K562 (cell line): Measurements from ENCODE around the gene SCRG1. TPM values are rescaled to one million over a fixed set of nuclear protein-coding genes. Genes with fewer than 3 reads are reported as not detected.

Experiments used
- ATAC-seq: fragments of 200-7000 bp; cut with Tn5 transposase; 3 replicates; pipeline ENCODE4 v1.9.1; 2020; ENCODE audit warnings: moderate library complexity
- BruUV-seq: library from RNA; stranded (reverse); fragments of 400-500 nt; replicated peaks from 2 replicates; lab custom pipeline; 2021; lab: Mats Ljungman, UMichigan
- CTCF ChIA-PET: fragments of 300-600 bp; formaldehyde crosslinking; extraction: SDS; loops from one replicate; lab custom pipeline; 2021; ENCODE audit warnings: low intra/inter-chr PET ratio; lab: Yijun Ruan, JAX
- POLR2A ChIA-PET: fragments of 300-600, 350-650 bp; sonication (Branson Sonifier 250); formaldehyde crosslinking; extraction: SDS; loops from one replicate; lab custom pipeline; 2021; ENCODE audit warnings: antibody characterized with exemption, inconsistent platforms; lab: Yijun Ruan, JAX
- DNase-seq, 4 experiments: peaks; one replicate each; pipeline versions ENCODE4 v3.0.0 to v3.0.0-alpha.2; 2011 to 2018; ENCODE audit warnings: low spot score in 3 of 4, mixed read lengths in 3 of 4; ENCODE audit errors: extremely low read depth in 1 of 4
- FAIRE-seq: peaks from 2 replicates; lab custom pipeline; 2011; peaks lifted over from hg19 to GRCh38; lab: Jason Lieb, UNC
- H2AFZ ChIP-seq: 2 replicates; pipeline ENCODE4 v1.6.0; 2011; ENCODE audit warnings: low read depth, low read length, control low read depth, inconsistent platforms
- H3K27ac ChIP-seq: fragments of 200-600 bp; 3 replicates; pipeline ENCODE4 v1.8.0; 2011; ENCODE audit warnings: low read depth, mild to moderate bottlenecking, control low read depth, inconsistent platforms, low read length, moderate library complexity, mixed read lengths; ENCODE audit errors: extremely low read depth
- H3K27me3 ChIP-seq, 2 experiments: fragments of 300-600 bp in 1 of 2; 2 replicates in 1 of 2; 3 replicates in 1 of 2; pipeline versions ENCODE4 v1.6.0 to v1.8.0; 2011; ENCODE audit warnings: inconsistent platforms in 2 of 2, low read length in 2 of 2, mild to moderate bottlenecking in 1 of 2, mixed read lengths in 1 of 2, moderate library complexity in 1 of 2; ENCODE audit not compliant: control insufficient read depth in 2 of 2, insufficient read depth in 2 of 2
- H3K36me3 ChIP-seq: fragments of 300-600 bp; 3 replicates; pipeline ENCODE4 v1.8.0; 2011; ENCODE audit warnings: mild to moderate bottlenecking, low read length, inconsistent platforms; ENCODE audit not compliant: control insufficient read depth, insufficient read depth
- H3K4me1 ChIP-seq, 2 experiments: fragments of 200-600 bp in 1 of 2; replicated peaks in 1 of 2; 2 replicates in 1 of 2; 3 replicates in 1 of 2; pipeline versions ENCODE4 v1.5.1 to v1.8.0; 2011; ENCODE audit warnings: inconsistent platforms in 2 of 2, low read length in 2 of 2, mild to moderate bottlenecking in 1 of 2, mixed read lengths in 1 of 2, moderate library complexity in 1 of 2; ENCODE audit not compliant: control insufficient read depth in 2 of 2, insufficient read depth in 2 of 2
- H3K4me2 ChIP-seq: 2 replicates; pipeline ENCODE4 v1.6.1; 2011; ENCODE audit warnings: low read length, control low read depth, inconsistent platforms, mixed read lengths; ENCODE audit not compliant: insufficient read depth
- H3K4me3 ChIP-seq: fragments of 200-600 bp; sonication (generic), shearing (Covaris generic); 2 replicates; pipeline ENCODE4 v1.5.1; 2016; ENCODE audit warnings: control low read depth, inconsistent platforms
- H3K79me2 ChIP-seq: fragments of 200-600 bp; 3 replicates; pipeline ENCODE4 v1.8.0; 2011; ENCODE audit warnings: low read length, inconsistent platforms; ENCODE audit not compliant: control insufficient read depth, insufficient read depth
- H3K9ac ChIP-seq, 2 experiments: 2 replicates each; pipeline versions ENCODE4 v1.6.0 to v1.6.1; 2011; ENCODE audit warnings: low read depth in 2 of 2, low read length in 2 of 2, control low read depth in 1 of 2, inconsistent platforms in 1 of 2, mild to moderate bottlenecking in 1 of 2, mixed read lengths in 1 of 2; ENCODE audit not compliant: insufficient read depth in 1 of 2
- H3K9me1 ChIP-seq: one replicate; pipeline ENCODE4 v1.6.0; 2011; ENCODE audit warnings: inconsistent platforms, mild to moderate bottlenecking, low read length, moderate library complexity; ENCODE audit not compliant: control insufficient read depth, insufficient read depth
- H3K9me3 ChIP-seq: replicated peaks from 2 replicates; pipeline ENCODE4 v1.5.1; 2011; ENCODE audit warnings: low read depth, low read length, inconsistent platforms; ENCODE audit not compliant: control insufficient read depth, insufficient read depth
- H4K20me1 ChIP-seq: replicated peaks from 2 replicates; pipeline ENCODE4 v1.6.1; 2011; ENCODE audit warnings: low read length, inconsistent platforms, mixed read lengths; ENCODE audit not compliant: control insufficient read depth, insufficient read depth
- BRD9 ChIP-seq: fragments of 450-650 bp; IDR thresholded peaks from 2 replicates; pipeline ENCODE4 v1.6.1; 2018; ENCODE audit warnings: low read depth; ENCODE audit not compliant: partially characterized antibody
- CAMTA2 ChIP-seq: fragments of 250-450 bp; sonication (Bioruptor Pico); conservative IDR thresholded peaks from 2 replicates; pipeline ENCODE4 v1.5.1; 2022
- CBX3 ChIP-seq, 2 experiments: IDR thresholded peaks; 1 replicate in 1 of 2; 2 replicates in 1 of 2; pipeline ENCODE4 v1.6.1; 2012; ENCODE audit warnings: inconsistent platforms in 2 of 2, low read length in 2 of 2, borderline replicate concordance in 1 of 2, control low read depth in 1 of 2
- CEBPG ChIP-seq, 3 experiments: fragments of 200-800 bp in 1 of 3; sonication (Bioruptor generic) in 1 of 3; sonication (generic) in 1 of 3; formaldehyde crosslinking in 1 of 3; IDR thresholded peaks in 2 of 3; conservative IDR thresholded peaks in 1 of 3; 2 replicates each; pipeline versions ENCODE4 v1.6.1 to v1.8.0; 2016 to 2022; ENCODE audit warnings: missing compliant biosample characterization in 2 of 3, missing genetic modification characterization in 2 of 3, mild to moderate bottlenecking in 1 of 3, missing genetic modification reagents in 1 of 3
- FOXK2 ChIP-seq, 2 experiments: fragments of 450-650 bp; IDR thresholded peaks in 1 of 2; conservative IDR thresholded peaks in 1 of 2; 2 replicates each; pipeline ENCODE4 v1.6.1; 2016; ENCODE audit warnings: low read depth in 2 of 2, mild to moderate bottlenecking in 1 of 2
- GTF2A2 ChIP-seq: IDR thresholded peaks from 2 replicates; pipeline ENCODE4 v1.6.1; 2016; ENCODE audit warnings: mild to moderate bottlenecking, missing genetic modification characterization, missing compliant biosample characterization
- KLF16 ChIP-seq: IDR thresholded peaks from 2 replicates; pipeline ENCODE4 v1.6.1; 2016; ENCODE audit warnings: antibody characterized with exemption
- SAFB2 ChIP-seq: fragments of 200-400 bp; formaldehyde crosslinking; IDR thresholded peaks from 2 replicates; pipeline ENCODE4 v1.6.1; 2018; ENCODE audit warnings: borderline replicate concordance, low read length, low read depth, moderate library complexity; ENCODE audit not compliant: severe bottlenecking
- SIN3B ChIP-seq: fragments of 450-650 bp; IDR thresholded peaks from 2 replicates; pipeline ENCODE4 v1.6.1; 2017; ENCODE audit warnings: low read depth, mild to moderate bottlenecking, moderate library complexity
- ZBTB33 ChIP-seq: sonication (generic); formaldehyde crosslinking; IDR thresholded peaks from 2 replicates; pipeline ENCODE4 v1.8.1; 2023; ENCODE audit warnings: mild to moderate bottlenecking, missing genetic modification reagents
- ZNF224 ChIP-seq: sonication (generic); formaldehyde crosslinking; IDR thresholded peaks from 2 replicates; pipeline ENCODE4 v1.8.0; 2022; ENCODE audit warnings: mild to moderate bottlenecking, missing genetic modification reagents
- ZNF408 ChIP-seq: fragments of 250-450 bp; sonication (Bioruptor Pico); IDR thresholded peaks from 2 replicates; pipeline ENCODE4 v1.4.0; 2020; ENCODE audit warnings: low read depth, mild to moderate bottlenecking, moderate library complexity
- WGBS: fragments of 100-300 bp; shearing (Covaris generic); methylation state at CpG from one replicate; pipeline ENCODE4 v1.1.6; 2016; ENCODE audit warnings: low coverage, mixed read lengths; ENCODE audit not compliant: insufficient coverage; ENCODE audit errors: missing lambda C conversion rate; 5-methylcytosine and 5-hydroxymethylcytosine counted together
- in situ Hi-C: fragments of 300-500 bp; cut with MboI; formaldehyde crosslinking; loops from 4 replicates; pipeline ENCODE4 v1.15.0; 2018; ENCODE audit warnings: inconsistent platforms, mixed read lengths
- intact Hi-C: fragments of 100-400 bp; cut with micrococcal nuclease; formaldehyde crosslinking; loops from 2 replicates; pipeline ENCODE4 v1.14.2; 2022
- polyA plus RNA-seq, 8 experiments: library from polyadenylated mRNA; depleted of rRNA in 4 of 8; stranded (reverse) in 5 of 8; unstranded in 3 of 8; fragments of >200 nt; fragmentation: Nextera tagmentation in 2 of 8; fragmentation: Illumina TruSeq in 1 of 8; extraction: Ambion mirVana in 2 of 8; extraction: Trizol in 1 of 8; gene quantifications; 2 replicates each; pipeline versions ENCODE4 v1.2.1 to v1.2.3, GENCODE V29; 2011 to 2014; ENCODE audit warnings: inconsistent platforms in 1 of 8, missing spikeins in 1 of 8
- total RNA-seq, 7 experiments: library from RNA; depleted of rRNA in 6 of 7; stranded (reverse); fragments of >200 nt in 6 of 7; fragmentation: Illumina TruSeq in 2 of 7; extraction: Trizol in 2 of 7; gene quantifications; 2 replicates each; pipeline versions ENCODE4 v1.2.1 to v1.2.3, GENCODE V29; 2011 to 2021; ENCODE audit warnings: low replicate concordance in 1 of 7

Gene SCRG1
- total and polyA plus RNA-seq, 9 of the 15 experiments (the other 6 are each of a cell fraction or from before 2014, with no cell fraction given), result 0.01 TPM; not detected in 7

- no peak overlapping the region for H3K9ac ChIP-seq
- no peak for DNase-seq
- TF ChIP-seq CEBPG (CRISPR knock-in tag; IDR thresholded peaks at IDR 0.05), result no peak
- TF ChIP-seq CEBPG (tag; conservative IDR thresholded peaks at IDR 0.05 in 1 of 2, IDR thresholded peaks at IDR 0.05 in 1 of 2), result no peak
- TF ChIP-seq ZNF408 (CRISPR knock-in tag), result no peak
- no peak for TF ChIP-seq KLF16
- no peak for TF ChIP-seq SIN3B
- TF ChIP-seq ZNF224, result no peak
- no peak for TF ChIP-seq CAMTA2 (CRISPR knock-in tag)
- no peak overlapping the region for H2AFZ ChIP-seq
- no peak for ATAC-seq
- intact Hi-C loops (no loop called here), in situ Hi-C loops (no loop called here)
- BruUV-seq, result no TSS peak
- no peaks in the 10 kb centered on the region for H3K36me3 ChIP-seq
- no peaks in the 10 kb centered on the region for H3K4me1 ChIP-seq
- FAIRE-seq, result no peak
- no peaks in the 10 kb centered on the region for H3K9me3 ChIP-seq
- ChIA-PET POLR2A (interaction anchor here (0.8 to 4.8 kb wide), 4 partner anchors 9 to 17 kb away, joined by 3 to 39 read pairs (median 8); partner anchors contain the start of gene HMGB2), CTCF (no interaction called here)
- WGBS, result 19% methylated on average over 2 of the region's 2 CpGs
- no peaks in the 10 kb centered on the region for H3K9me1 ChIP-seq
- no peaks in the 10 kb centered on the region for H4K20me1 ChIP-seq
- H3K4me3 ChIP-seq, result no peak overlapping the region
- H3K27ac ChIP-seq, result no peak overlapping the region
- no peak overlapping the region for H3K4me2 ChIP-seq
- no peaks in the 10 kb centered on the region for H3K79me2 ChIP-seq
- H3K27me3 ChIP-seq, result no peaks in the 10 kb centered on the region
Observed at GRCh38 chr4:173346074-173346473, 52.8 kb downstream of the SCRG1 start.

- ATAC-seq, result no peak
- no peak for DNase-seq
- Histone ChIP-seq H3K36me3 (no peaks in the 10 kb centered on the region), H3K4me2 (no peak overlapping the region), H3K79me2 (no peaks in the 10 kb centered on the region), H3K4me3 (no peak overlapping the region), H4K20me1 (no peaks in the 10 kb centered on the region), H2AFZ (no peak overlapping the region), H3K9me1 (no peaks in the 10 kb centered on the region), H3K27ac (no peak overlapping the region), H3K27me3 (no peaks in the 10 kb centered on the region), H3K9me3 (no peaks in the 10 kb centered on the region), H3K4me1 (no peaks in the 10 kb centered on the region), H3K9ac (no peak overlapping the region)
- FAIRE-seq, result no peak
- TF ChIP-seq CBX3 (IDR thresholded peaks at IDR 0.05; ENCODE audit: borderline replicate concordance in 1 of 2, low read length in 2 of 2), result no peak
- TF ChIP-seq GTF2A2 (tag), result no peak
- TF ChIP-seq SAFB2, result no peak
- TF ChIP-seq BRD9, result no peak
- TF ChIP-seq FOXK2 (conservative IDR thresholded peaks at IDR 0.05 in 1 of 2, IDR thresholded peaks at IDR 0.05 in 1 of 2; ENCODE audit: low read depth in 2 of 2), result no peak
- TF ChIP-seq ZBTB33, result no peak
- 11% methylated on average over 2 of the region's 2 CpGs for WGBS
- intact Hi-C loops (no loop called here), in situ Hi-C loops (no loop called here)
- no TSS peak for BruUV-seq
- ChIA-PET CTCF (no interaction called here), POLR2A (interaction anchor here (0.7 to 4.8 kb wide), 5 partner anchors 9 to 17 kb away, joined by 3 to 39 read pairs (median 5); partner anchors contain the start of gene HMGB2)
Observed at GRCh38 chr4:173345648-173346047, 53.3 kb downstream of the SCRG1 start.
